ENCODE results near the gene NDUFC2.

DNA sequence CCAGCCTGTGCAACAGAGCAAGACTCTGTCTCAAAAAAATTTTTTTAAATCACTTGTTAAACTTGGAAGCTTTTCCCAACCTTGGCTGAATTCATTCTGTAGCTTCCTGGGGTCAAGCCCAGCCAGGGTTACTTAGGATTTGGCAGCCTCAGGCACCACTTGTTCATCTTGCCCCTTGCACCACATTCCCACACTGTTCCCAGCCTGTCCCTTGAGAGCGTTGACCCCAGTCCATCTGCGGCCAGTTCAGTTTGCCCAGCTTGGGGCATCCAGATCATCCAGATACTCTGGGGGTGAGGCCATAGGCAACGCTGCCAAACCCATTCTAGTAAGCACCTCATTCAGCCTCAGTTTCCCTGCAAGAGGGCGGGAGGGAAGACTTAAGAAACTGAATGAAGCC is 24.7 kb downstream of the NDUFC2 start:
- TF ChIP-seq, protein P1, sequence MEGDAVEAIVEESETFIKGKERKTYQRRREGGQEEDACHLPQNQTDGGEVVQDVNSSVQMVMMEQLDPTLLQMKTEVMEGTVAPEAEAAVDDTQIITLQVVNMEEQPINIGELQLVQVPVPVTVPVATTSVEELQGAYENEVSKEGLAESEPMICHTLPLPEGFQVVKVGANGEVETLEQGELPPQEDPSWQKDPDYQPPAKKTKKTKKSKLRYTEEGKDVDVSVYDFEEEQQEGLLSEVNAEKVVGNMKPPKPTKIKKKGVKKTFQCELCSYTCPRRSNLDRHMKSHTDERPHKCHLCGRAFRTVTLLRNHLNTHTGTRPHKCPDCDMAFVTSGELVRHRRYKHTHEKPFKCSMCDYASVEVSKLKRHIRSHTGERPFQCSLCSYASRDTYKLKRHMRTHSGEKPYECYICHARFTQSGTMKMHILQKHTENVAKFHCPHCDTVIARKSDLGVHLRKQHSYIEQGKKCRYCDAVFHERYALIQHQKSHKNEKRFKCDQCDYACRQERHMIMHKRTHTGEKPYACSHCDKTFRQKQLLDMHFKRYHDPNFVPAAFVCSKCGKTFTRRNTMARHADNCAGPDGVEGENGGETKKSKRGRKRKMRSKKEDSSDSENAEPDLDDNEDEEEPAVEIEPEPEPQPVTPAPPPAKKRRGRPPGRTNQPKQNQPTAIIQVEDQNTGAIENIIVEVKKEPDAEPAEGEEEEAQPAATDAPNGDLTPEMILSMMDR (IDR thresholded peaks at IDR 0.05; ENCODE audit: low read depth, low read length): no peak
- TF ChIP-seq EZH2phosphoT487 (IDR thresholded peaks at IDR 0.05; ENCODE audit: low read depth): no peak

Measured in OCI-LY3 (cell line).